OCI-LY1 (cell line): ENCODE measurements around the gene TBC1D30.
A peak's percentile ranks its signal among the peaks of the same experiment; 100 is the strongest.

Experiments
- H2AFZ ChIP-seq: fragments of 200-600 bp; sonication (generic), shearing (Covaris generic); 2 replicates; pipeline ENCODE4 v1.6.0; 2014; ENCODE audit warnings: antibody characterized with exemption, mild to moderate bottlenecking, low read length
- H3F3A ChIP-seq: fragments of 200-600 bp; sonication (generic), shearing (Covaris generic); 2 replicates; pipeline ENCODE4 v1.6.0; 2014; ENCODE audit warnings: mild to moderate bottlenecking, antibody characterized with exemption, low read length, moderate library complexity; ENCODE audit not compliant: insufficient read depth
- H3K27ac ChIP-seq: fragments of 200-600 bp; sonication (generic); 2 replicates; pipeline ENCODE4 v1.5.1; 2014; ENCODE audit warnings: low read length, mixed run types, mild to moderate bottlenecking, low read depth; ENCODE audit not compliant: poor library complexity, severe bottlenecking
- H3K27me3 ChIP-seq: fragments of 200-600 bp; sonication (generic); 2 replicates; pipeline ENCODE4 v1.6.0; 2014; ENCODE audit warnings: antibody characterized with exemption, mild to moderate bottlenecking, low read length, moderate library complexity; ENCODE audit not compliant: insufficient read depth
- H3K36me3 ChIP-seq: fragments of 200-600 bp; sonication (generic); 2 replicates; pipeline ENCODE4 v1.6.1; 2014; ENCODE audit warnings: mild to moderate bottlenecking, antibody characterized with exemption, low read length, moderate library complexity, mixed read lengths; ENCODE audit not compliant: insufficient read depth
- H3K4me1 ChIP-seq: fragments of 200-600 bp; sonication (generic); 2 replicates; pipeline ENCODE4 v1.5.1; 2014; ENCODE audit warnings: mild to moderate bottlenecking, low read length, moderate library complexity; ENCODE audit not compliant: insufficient read depth, severe bottlenecking
- H3K4me2 ChIP-seq: fragments of 200-600 bp; sonication (generic), shearing (Covaris generic); 2 replicates; pipeline ENCODE4 v1.6.1; 2014; ENCODE audit warnings: low read length
- H3K4me3 ChIP-seq: fragments of 200-600 bp; sonication (generic); 2 replicates; pipeline ENCODE4 v1.5.1; 2014; ENCODE audit warnings: low read length, low read depth, mild to moderate bottlenecking, mixed read lengths; ENCODE audit not compliant: poor library complexity, severe bottlenecking
- H3K79me2 ChIP-seq: fragments of 200-600 bp; shearing (Covaris generic); 2 replicates; pipeline ENCODE4 v1.6.1; 2016; ENCODE audit warnings: mixed run types, low read length, mixed read lengths; ENCODE audit not compliant: insufficient read depth
- H3K9ac ChIP-seq: fragments of 200-600 bp; sonication (generic), shearing (Covaris generic); 2 replicates; pipeline ENCODE4 v1.6.1; 2014; ENCODE audit warnings: mild to moderate bottlenecking, low read length, mixed read lengths
- H3K9me2 ChIP-seq: fragments of 200-600 bp; sonication (generic), shearing (Covaris generic); 2 replicates; pipeline ENCODE4 v1.6.1; 2014; ENCODE audit warnings: low read depth, mild to moderate bottlenecking, low read length, mixed read lengths
- H3K9me3 ChIP-seq: fragments of 200-600 bp; shearing (Covaris generic); 2 replicates; pipeline ENCODE4 v1.6.1; 2014; ENCODE audit warnings: low read length, mixed read lengths
- H4K20me1 ChIP-seq: fragments of 200-600 bp; sonication (generic), shearing (Covaris generic); 2 replicates; pipeline ENCODE4 v1.6.0; 2016; ENCODE audit warnings: mild to moderate bottlenecking, low read length; ENCODE audit not compliant: insufficient read depth
- EZH2 ChIP-seq: fragments of 200-600 bp; sonication (generic), shearing (Covaris generic); IDR thresholded peaks from 2 replicates; pipeline ENCODE4 v1.8.0; 2017; ENCODE audit warnings: borderline replicate concordance, mixed run types, mild to moderate bottlenecking, antibody characterized with exemption, low read length, moderate library complexity, mixed read lengths
- TF ChIP-seq, protein P1 (sequence below): fragments of 200-600 bp; sonication (generic), shearing (Covaris generic); IDR thresholded peaks from 2 replicates; pipeline ENCODE4 v1.5.1; 2017; ENCODE audit warnings: mild to moderate bottlenecking, antibody characterized with exemption, low read length, moderate library complexity, mixed read lengths

The TBC1D30 gene

DNA sequence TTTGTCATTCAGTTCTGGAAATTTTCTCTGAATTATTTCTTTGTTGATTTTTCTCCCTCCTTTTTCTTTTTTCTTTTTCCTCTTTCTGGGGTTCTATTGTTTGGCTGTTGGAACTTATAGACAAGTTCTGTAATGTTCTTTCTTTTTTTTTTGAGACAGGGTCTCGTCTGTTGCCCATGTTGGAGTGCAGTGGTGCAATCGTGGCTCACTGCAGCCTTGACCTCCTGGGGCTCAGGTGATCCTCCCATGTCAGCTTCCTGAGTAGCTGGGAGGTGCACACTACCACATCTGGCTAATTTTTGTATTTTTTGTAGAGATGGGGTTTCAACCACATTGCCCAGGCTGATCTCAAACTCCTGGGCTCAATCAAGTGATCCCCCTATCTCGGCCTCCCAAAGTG is 30.1 kb upstream of the TBC1D30 start:
- Histone ChIP-seq H2AFZ (no peak overlapping the region), H3K4me2 (no peak overlapping the region), H3K9ac (no peak overlapping the region), H3K27ac (no peak overlapping the region), H3K4me3 (no peak overlapping the region), H3K79me2 (no peaks in the 10 kb centered on the region), H3K4me1 (no peaks in the 10 kb centered on the region), H3K36me3 (no peaks in the 10 kb centered on the region), H3K9me3 (no peaks in the 10 kb centered on the region), H3K27me3 (no peaks in the 10 kb centered on the region), H3K9me2 (no peaks in the 10 kb centered on the region), H3F3A (no peaks in the 10 kb centered on the region), H4K20me1 (no peaks in the 10 kb centered on the region)
- TF ChIP-seq, protein P1, sequence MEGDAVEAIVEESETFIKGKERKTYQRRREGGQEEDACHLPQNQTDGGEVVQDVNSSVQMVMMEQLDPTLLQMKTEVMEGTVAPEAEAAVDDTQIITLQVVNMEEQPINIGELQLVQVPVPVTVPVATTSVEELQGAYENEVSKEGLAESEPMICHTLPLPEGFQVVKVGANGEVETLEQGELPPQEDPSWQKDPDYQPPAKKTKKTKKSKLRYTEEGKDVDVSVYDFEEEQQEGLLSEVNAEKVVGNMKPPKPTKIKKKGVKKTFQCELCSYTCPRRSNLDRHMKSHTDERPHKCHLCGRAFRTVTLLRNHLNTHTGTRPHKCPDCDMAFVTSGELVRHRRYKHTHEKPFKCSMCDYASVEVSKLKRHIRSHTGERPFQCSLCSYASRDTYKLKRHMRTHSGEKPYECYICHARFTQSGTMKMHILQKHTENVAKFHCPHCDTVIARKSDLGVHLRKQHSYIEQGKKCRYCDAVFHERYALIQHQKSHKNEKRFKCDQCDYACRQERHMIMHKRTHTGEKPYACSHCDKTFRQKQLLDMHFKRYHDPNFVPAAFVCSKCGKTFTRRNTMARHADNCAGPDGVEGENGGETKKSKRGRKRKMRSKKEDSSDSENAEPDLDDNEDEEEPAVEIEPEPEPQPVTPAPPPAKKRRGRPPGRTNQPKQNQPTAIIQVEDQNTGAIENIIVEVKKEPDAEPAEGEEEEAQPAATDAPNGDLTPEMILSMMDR: no peak
- TF ChIP-seq EZH2: no peak

DNA sequence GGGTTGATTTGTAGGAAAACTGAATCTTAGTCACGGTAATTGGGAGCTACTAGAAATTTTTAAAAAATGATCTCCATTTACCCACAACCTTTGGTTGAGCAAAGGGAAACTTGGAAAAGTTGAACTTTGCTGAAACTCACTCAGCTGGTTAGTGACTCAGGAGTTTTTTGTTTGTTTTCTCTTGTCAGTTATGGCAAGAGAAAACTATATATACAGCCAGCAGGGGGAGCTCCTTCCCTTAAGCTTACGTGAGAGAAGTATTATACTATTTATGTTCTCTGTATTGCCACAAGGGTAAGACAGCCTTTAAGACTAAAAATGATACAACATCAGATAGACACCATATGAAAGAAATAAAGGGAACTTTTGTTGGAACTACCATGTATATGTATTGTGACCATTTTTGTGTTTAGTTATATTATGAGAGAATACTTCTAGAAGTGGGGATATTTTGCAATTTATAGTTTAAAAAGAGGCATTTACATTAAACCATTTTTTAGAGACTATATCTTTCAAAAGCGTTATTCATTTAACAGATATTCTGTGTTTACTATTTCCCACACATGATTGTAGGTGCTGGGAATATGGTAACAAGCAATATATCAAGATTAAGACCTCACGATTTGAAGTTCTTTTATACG is 28.1 kb upstream of the TBC1D30 start:
- no peak overlapping the region for H3K4me2 ChIP-seq

DNA sequence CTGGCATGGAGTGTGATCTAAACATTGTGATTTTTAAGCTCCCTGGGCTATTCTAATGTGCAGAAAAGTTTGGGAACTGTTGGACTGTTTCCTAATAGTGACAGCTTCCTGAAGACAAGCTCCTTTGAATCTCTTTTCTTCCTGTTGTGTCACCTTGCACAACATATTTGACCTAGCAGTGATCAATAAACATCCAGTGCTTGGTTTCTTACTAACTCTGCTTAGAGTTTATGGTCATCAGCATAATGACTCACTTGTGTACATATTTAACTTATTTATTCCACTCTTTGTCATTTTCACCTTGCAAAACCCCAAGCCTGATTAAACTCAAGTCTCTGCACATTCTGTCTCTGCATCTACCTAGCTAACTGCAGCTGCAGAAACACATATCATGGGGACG is 27.3 kb upstream of the TBC1D30 start:
- TF ChIP-seq, protein P1: no peak
- TF ChIP-seq EZH2: no peak
- Histone ChIP-seq H3K27me3 (no peaks in the 10 kb centered on the region), H3K4me2 (no peak overlapping the region)

More for the DNA sequence above, 28.1 kb upstream of the TBC1D30 start:
- Histone ChIP-seq H3K27me3 (no peaks in the 10 kb centered on the region), H3K27ac (no peak overlapping the region), H3K36me3 (no peaks in the 10 kb centered on the region), H3K79me2 (no peaks in the 10 kb centered on the region), H3K4me1 (no peaks in the 10 kb centered on the region), H2AFZ (no peak overlapping the region), H3K9ac (no peak overlapping the region), H3K4me3 (no peak overlapping the region), H3K9me2 (no peaks in the 10 kb centered on the region), H4K20me1 (no peaks in the 10 kb centered on the region), H3F3A (no peaks in the 10 kb centered on the region), H3K9me3 (no peaks in the 10 kb centered on the region)
- TF ChIP-seq, protein P1: peak; percentile 79
- no peak for TF ChIP-seq EZH2

More for the DNA sequence above, 27.3 kb upstream of the TBC1D30 start:
- no peaks in the 10 kb centered on the region for H4K20me1 ChIP-seq
- no peak overlapping the region for H3K27ac ChIP-seq
- H3K4me1 ChIP-seq: no peaks in the 10 kb centered on the region
- H3K9me2 ChIP-seq: no peaks in the 10 kb centered on the region
- no peak overlapping the region for H3K9ac ChIP-seq
- no peak overlapping the region for H2AFZ ChIP-seq
- no peaks in the 10 kb centered on the region for H3K79me2 ChIP-seq
- no peaks in the 10 kb centered on the region for H3K9me3 ChIP-seq
- no peaks in the 10 kb centered on the region for H3K36me3 ChIP-seq
- no peaks in the 10 kb centered on the region for H3F3A ChIP-seq
- H3K4me3 ChIP-seq: no peak overlapping the region
